ENCODE measurements around the gene RGS18.

DNA sequence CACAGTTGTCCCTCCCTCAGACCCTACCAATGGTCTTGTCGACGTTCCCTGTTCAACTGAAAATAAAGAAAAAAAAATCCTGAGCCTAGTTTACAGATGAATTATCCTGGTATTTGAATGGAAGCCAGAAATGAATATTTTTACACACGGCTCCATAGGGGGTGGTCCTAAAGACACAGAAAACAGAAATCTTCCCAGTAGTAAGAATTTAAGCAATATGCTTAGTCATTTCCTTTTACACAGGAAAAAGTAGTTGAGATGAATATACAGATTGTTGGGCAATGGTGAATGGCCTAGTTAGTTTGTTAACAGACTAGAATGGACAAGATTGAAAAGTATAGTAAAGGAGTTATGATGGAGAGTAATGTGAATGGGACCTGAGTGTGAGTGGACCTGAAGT, 67.4 kb downstream of the RGS18 start:
- TF ChIP-seq, protein P1, sequence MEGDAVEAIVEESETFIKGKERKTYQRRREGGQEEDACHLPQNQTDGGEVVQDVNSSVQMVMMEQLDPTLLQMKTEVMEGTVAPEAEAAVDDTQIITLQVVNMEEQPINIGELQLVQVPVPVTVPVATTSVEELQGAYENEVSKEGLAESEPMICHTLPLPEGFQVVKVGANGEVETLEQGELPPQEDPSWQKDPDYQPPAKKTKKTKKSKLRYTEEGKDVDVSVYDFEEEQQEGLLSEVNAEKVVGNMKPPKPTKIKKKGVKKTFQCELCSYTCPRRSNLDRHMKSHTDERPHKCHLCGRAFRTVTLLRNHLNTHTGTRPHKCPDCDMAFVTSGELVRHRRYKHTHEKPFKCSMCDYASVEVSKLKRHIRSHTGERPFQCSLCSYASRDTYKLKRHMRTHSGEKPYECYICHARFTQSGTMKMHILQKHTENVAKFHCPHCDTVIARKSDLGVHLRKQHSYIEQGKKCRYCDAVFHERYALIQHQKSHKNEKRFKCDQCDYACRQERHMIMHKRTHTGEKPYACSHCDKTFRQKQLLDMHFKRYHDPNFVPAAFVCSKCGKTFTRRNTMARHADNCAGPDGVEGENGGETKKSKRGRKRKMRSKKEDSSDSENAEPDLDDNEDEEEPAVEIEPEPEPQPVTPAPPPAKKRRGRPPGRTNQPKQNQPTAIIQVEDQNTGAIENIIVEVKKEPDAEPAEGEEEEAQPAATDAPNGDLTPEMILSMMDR (IDR thresholded peaks at IDR 0.05) = no peak
- no peak for TF ChIP-seq POLR2A (IDR thresholded peaks at IDR 0.05)
